ENCODE measurements around the gene CAMTA1. TPM values are rescaled to one million over a fixed set of nuclear protein-coding genes. Genes with fewer than 3 reads are reported as not detected.

The CAMTA1 gene
- total RNA-seq, 1 experiment from 2014 or later: 118 TPM

DNA sequence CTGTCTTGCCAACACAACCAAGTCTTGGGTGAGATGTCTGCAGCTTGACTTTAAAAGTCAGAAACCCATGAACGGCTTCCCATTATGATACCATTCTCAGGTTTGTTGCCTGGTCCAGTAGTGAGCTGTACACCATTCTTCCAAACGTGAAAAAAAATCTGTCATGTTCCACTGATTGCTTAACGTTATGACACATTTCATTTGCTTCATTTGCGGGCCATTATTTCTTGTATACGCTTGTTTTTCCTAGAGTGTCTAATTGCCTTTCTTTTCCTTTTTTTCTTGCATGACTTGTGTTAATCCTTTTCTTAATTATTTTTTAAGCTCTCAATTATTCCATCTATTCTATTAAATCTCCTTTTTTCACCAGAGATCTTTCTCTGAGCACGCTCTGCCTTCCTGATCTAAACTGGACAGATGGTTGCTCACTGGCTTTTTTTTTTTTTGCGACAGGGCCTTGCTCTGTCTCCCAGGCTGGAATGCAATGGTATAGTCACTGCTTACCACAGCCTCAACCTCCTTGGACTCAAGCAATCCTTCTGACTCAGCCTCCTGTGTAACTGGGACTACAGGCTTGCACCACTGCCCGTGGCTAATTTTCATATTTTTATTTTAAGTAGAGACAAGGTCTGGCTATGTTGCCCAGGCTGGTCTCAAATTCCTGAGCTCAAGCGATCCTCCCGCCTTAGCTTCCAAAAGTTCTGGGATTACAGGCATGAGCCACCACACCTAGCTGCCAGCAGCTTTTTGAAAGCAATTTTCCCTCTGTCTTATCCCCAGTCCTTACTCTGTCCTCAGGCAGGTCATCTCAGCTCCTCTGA lies 31.7 kb upstream of the CAMTA1 start:
- H3K4me1 ChIP-seq (ENCODE audit: low read length): peaks cover 32% of the 10 kb centered on the region
- H3K36me3 ChIP-seq (ENCODE audit: insufficient read depth, low read length): no peaks in the 10 kb centered on the region
- no peaks in the 10 kb centered on the region for H3K79me2 ChIP-seq (ENCODE audit: low read length)
- H3K9me2 ChIP-seq (replicated peaks; ENCODE audit: insufficient read depth, low read length): no peaks in the 10 kb centered on the region
- H3K27me3 ChIP-seq (ENCODE audit: low read length): no peaks in the 10 kb centered on the region
- H3K9ac ChIP-seq (ENCODE audit: low read length): no peak overlapping the region
- no peak overlapping the region for H3K4me3 ChIP-seq (ENCODE audit: low read length)
- no peak overlapping the region for H3K27ac ChIP-seq (ENCODE audit: low read length)
- no peak for DNase-seq
- no peaks in the 10 kb centered on the region for H4K20me1 ChIP-seq (ENCODE audit: insufficient read depth, low read depth, low read length)
- no peak overlapping the region for H2AFZ ChIP-seq (ENCODE audit: low read length)
- H3K9me3 ChIP-seq (ENCODE audit: low read length): no peaks in the 10 kb centered on the region
- no peak overlapping the region for H3K4me2 ChIP-seq (ENCODE audit: low read depth, low read length, poor library complexity, severe bottlenecking)

DNA sequence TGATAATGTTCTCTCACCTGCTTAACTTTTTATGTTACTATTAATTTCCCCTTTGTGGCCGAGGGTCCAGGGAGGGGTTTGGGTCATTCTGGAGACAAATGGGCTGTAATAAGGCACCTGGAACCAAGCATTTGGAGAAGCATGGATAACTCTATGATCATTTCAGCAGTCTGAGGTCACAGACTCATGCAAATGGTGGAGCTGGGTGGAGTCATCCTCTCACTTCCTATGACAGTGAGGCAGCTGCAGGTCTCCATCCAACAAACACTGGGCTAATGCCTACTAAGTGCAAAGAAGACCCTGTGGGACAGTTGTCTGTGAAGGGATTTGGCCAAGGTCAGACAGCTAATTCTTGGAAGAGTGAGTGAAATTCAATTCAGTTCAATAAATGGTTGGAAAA lies 28.8 kb upstream of the CAMTA1 start:
- peak overlapping the region; percentile 33 for H3K4me2 ChIP-seq (ENCODE audit: low read depth, low read length, poor library complexity, severe bottlenecking)
- H3K4me1 ChIP-seq (ENCODE audit: low read length): peaks cover 19% of the 10 kb centered on the region
- no peaks in the 10 kb centered on the region for H3K9me3 ChIP-seq (ENCODE audit: low read length)
- H3K27me3 ChIP-seq (ENCODE audit: low read length): no peaks in the 10 kb centered on the region
- no peaks in the 10 kb centered on the region for H3K36me3 ChIP-seq (ENCODE audit: insufficient read depth, low read length)
- peak; percentile 57 for DNase-seq
- no peak overlapping the region for H3K9ac ChIP-seq (ENCODE audit: low read length)
- no peaks in the 10 kb centered on the region for H3K79me2 ChIP-seq (ENCODE audit: low read length)
- H3K27ac ChIP-seq (ENCODE audit: low read length): no peak overlapping the region
- H3K4me3 ChIP-seq (ENCODE audit: low read length): no peak overlapping the region
- peak overlapping the region; percentile 51; the same call in 1 of the 2 replicates for H2AFZ ChIP-seq (ENCODE audit: low read length)
- no peaks in the 10 kb centered on the region for H3K9me2 ChIP-seq (replicated peaks; ENCODE audit: insufficient read depth, low read length)
- H4K20me1 ChIP-seq (ENCODE audit: insufficient read depth, low read depth, low read length): no peaks in the 10 kb centered on the region

DNA sequence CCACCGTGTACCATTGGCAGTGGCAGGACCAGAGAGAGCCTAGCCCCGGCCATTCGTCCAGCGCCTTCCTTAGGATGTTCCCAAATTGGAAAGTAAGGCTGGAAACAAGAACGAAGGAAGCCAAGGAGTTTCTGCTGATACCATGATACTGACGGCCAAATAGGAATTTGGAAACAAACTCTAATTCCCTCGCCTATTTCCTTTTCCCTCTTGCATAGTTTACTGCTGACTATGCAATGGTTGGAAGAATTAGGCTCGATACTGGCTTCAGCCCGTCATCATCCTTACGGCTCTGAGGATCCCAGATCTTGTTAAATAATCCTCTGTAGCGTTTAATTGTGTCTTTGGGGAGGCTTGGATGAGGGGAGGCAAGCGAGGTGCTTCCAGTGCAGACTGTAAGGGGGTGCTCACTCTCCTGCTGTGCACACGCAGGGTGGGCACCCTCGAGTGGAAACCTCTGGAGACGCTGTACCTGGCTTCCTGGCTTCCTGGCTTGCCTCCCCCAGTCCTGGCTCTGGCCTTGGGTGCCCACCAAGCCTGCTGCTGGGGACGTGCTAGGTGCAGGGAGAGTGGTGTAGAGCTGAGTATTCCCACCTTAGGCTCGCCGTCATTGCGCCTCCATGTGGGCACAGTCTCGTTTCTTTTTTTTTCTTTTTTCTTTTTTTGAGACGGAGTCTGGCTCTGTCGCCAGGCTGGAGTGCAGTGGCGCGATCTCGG lies 27.4 kb upstream of the CAMTA1 start:
- H3K4me2 ChIP-seq (ENCODE audit: low read depth, low read length, poor library complexity, severe bottlenecking): no peak overlapping the region
- H3K36me3 ChIP-seq (ENCODE audit: insufficient read depth, low read length): no peaks in the 10 kb centered on the region
- H3K27ac ChIP-seq (ENCODE audit: low read length): no peak overlapping the region
- H2AFZ ChIP-seq (ENCODE audit: low read length): no peak overlapping the region
- no peaks in the 10 kb centered on the region for H3K9me3 ChIP-seq (ENCODE audit: low read length)
- no peaks in the 10 kb centered on the region for H3K27me3 ChIP-seq (ENCODE audit: low read length)
- no peak for DNase-seq
- H3K4me1 ChIP-seq (ENCODE audit: low read length): peaks cover 19% of the 10 kb centered on the region
- no peaks in the 10 kb centered on the region for H3K9me2 ChIP-seq (replicated peaks; ENCODE audit: insufficient read depth, low read length)
- H3K79me2 ChIP-seq (ENCODE audit: low read length): no peaks in the 10 kb centered on the region
- H3K4me3 ChIP-seq (ENCODE audit: low read length): no peak overlapping the region
- H4K20me1 ChIP-seq (ENCODE audit: insufficient read depth, low read depth, low read length): no peaks in the 10 kb centered on the region
- H3K9ac ChIP-seq (ENCODE audit: low read length): no peak overlapping the region

DNA sequence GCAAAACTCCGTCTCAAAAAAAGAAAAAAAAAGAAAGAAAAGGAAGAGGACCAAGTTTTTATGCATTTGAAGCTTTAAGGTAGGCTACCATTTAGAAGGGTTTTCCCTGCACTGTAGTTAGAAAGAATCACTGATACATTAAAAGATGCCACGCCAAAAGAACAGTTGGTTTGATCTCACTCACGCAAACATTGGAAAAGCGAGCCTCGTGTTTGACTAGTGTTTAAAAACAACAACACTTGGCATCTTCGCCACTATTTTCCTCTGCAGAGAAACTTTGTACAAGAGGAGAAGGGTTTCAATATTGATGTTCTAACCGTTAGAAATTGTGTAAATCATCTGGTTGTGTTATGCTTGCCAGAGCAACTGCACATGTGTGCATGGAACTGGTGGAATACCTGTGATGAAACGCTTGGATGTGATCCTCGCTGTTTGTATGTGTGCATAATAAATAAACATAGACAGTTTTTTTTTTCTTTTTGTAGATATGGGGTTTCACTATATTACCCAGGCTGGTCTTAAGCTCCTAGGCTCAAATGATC lies 24.0 kb upstream of the CAMTA1 start:
- no peak for DNase-seq
- Histone ChIP-seq H3K27me3 (ENCODE audit: low read length) (no peaks in the 10 kb centered on the region), H3K9me2 (replicated peaks; ENCODE audit: insufficient read depth, low read length) (no peaks in the 10 kb centered on the region), H3K4me1 (ENCODE audit: low read length) (peaks cover 9% of the 10 kb centered on the region), H3K79me2 (ENCODE audit: low read length) (no peaks in the 10 kb centered on the region), H4K20me1 (ENCODE audit: insufficient read depth, low read depth, low read length) (no peaks in the 10 kb centered on the region), H3K27ac (ENCODE audit: low read length) (no peak overlapping the region), H2AFZ (ENCODE audit: low read length) (no peak overlapping the region), H3K36me3 (ENCODE audit: insufficient read depth, low read length) (no peaks in the 10 kb centered on the region), H3K9ac (ENCODE audit: low read length) (no peak overlapping the region), H3K9me3 (ENCODE audit: low read length) (no peaks in the 10 kb centered on the region), H3K4me2 (ENCODE audit: low read depth, low read length, poor library complexity, severe bottlenecking) (no peak overlapping the region), H3K4me3 (ENCODE audit: low read length) (no peak overlapping the region)

DNA sequence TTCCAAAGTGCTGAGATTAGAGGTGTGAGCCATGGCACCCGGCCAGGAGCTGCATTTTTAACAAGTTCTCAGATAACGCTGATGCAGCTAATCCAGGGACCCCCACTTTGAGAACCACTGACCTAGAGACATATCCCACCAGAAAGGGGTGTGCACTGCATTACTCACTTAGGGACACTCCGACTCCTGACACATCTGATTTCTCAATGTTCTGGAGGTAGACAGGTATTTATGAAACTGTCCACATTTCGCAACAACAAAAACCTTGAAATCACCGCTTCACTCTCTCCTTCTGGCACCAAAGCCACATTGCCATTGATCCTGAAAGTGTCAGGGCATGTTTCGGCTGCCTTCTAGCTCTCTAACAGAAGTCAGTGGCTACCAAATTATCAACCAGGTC lies 23.2 kb upstream of the CAMTA1 start:
- Histone ChIP-seq H3K9me2 (replicated peaks; ENCODE audit: insufficient read depth, low read length) (no peaks in the 10 kb centered on the region), H3K9me3 (ENCODE audit: low read length) (no peaks in the 10 kb centered on the region), H3K27me3 (ENCODE audit: low read length) (no peaks in the 10 kb centered on the region), H2AFZ (ENCODE audit: low read length) (no peak overlapping the region), H3K79me2 (ENCODE audit: low read length) (no peaks in the 10 kb centered on the region), H3K4me1 (ENCODE audit: low read length) (peaks cover 2% of the 10 kb centered on the region), H3K27ac (ENCODE audit: low read length) (no peak overlapping the region), H3K4me3 (ENCODE audit: low read length) (no peak overlapping the region), H3K9ac (ENCODE audit: low read length) (no peak overlapping the region), H3K36me3 (ENCODE audit: insufficient read depth, low read length) (no peaks in the 10 kb centered on the region), H3K4me2 (ENCODE audit: low read depth, low read length, poor library complexity, severe bottlenecking) (no peak overlapping the region), H4K20me1 (ENCODE audit: insufficient read depth, low read depth, low read length) (no peaks in the 10 kb centered on the region)
- no peak for DNase-seq

DNA sequence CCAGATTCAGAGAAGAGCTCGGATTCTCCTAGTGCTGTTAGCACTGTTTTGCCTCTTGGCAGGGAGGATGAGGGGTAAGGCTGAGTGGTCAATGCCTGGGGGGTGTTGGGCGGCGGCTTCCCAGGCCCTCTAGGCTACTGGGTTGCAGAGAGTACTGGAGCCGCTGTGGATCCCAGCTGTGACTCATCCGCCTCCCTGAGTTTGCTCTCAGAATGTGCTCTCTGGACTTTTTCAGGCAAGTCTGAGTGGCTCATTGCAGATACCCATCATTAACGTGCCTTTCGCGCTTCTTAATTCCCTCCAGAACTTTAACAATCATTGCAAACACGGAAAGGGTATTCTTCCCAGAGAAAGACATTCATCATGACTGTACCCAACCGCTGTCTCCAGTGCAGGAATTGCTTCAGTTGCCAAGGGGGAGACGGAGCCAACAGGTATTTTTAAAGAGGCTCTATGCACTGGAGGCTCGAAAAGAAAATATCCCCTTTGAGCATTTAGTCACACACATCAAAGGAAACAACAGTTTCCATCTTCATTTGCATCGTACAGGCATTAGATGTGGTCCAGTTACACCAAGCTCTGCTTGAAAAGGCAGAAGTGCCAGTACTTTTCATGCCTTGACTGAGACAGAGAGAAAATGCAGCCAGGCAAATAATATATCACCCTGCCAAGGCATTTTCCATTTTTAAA lies 14.4 kb upstream of the CAMTA1 start:
- no peak for DNase-seq
- Histone ChIP-seq H3K36me3 (ENCODE audit: insufficient read depth, low read length) (no peaks in the 10 kb centered on the region), H3K9ac (ENCODE audit: low read length) (peak overlapping the region; percentile 75), H3K27me3 (ENCODE audit: low read length) (no peaks in the 10 kb centered on the region), H3K4me2 (ENCODE audit: low read depth, low read length, poor library complexity, severe bottlenecking) (peak overlapping the region; percentile 69), H3K27ac (ENCODE audit: low read length) (peak overlapping the region; percentile 99), H3K4me1 (ENCODE audit: low read length) (peaks cover 66% of the 10 kb centered on the region), H3K79me2 (ENCODE audit: low read length) (no peaks in the 10 kb centered on the region; the same call in 1 of the 2 replicates), H3K4me3 (ENCODE audit: low read length) (peak overlapping the region; percentile 55), H3K9me2 (replicated peaks; ENCODE audit: insufficient read depth, low read length) (no peaks in the 10 kb centered on the region), H2AFZ (ENCODE audit: low read length) (peak overlapping the region; percentile 22; the same call in 1 of the 2 replicates), H3K9me3 (ENCODE audit: low read length) (no peaks in the 10 kb centered on the region), H4K20me1 (ENCODE audit: insufficient read depth, low read depth, low read length) (no peaks in the 10 kb centered on the region)

DNA sequence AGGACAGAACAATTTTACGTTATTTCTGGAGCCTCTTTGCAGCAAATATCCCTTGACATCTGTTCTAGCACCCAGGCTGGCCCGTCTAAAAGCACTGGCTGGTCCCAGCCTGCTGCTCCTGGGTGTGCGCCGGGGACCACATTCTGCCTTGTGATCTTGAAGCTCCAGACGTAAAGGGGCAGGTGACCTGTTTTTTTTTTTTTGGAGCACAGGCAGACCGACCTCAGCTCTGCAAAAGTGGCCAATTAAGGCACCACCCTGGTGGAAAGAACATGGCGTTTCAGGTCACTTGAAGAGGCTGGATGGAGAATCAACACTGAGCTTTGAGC lies 13.8 kb upstream of the CAMTA1 start:
- Histone ChIP-seq H3K79me2 (ENCODE audit: low read length) (no peaks in the 10 kb centered on the region; the same call in 1 of the 2 replicates), H3K4me2 (ENCODE audit: low read depth, low read length, poor library complexity, severe bottlenecking) (peak overlapping the region; percentile 69), H3K9me3 (ENCODE audit: low read length) (no peaks in the 10 kb centered on the region; the same call in 1 of the 2 replicates), H3K27me3 (ENCODE audit: low read length) (no peaks in the 10 kb centered on the region), H3K36me3 (ENCODE audit: insufficient read depth, low read length) (no peaks in the 10 kb centered on the region), H3K9me2 (replicated peaks; ENCODE audit: insufficient read depth, low read length) (no peaks in the 10 kb centered on the region), H3K4me1 (ENCODE audit: low read length) (peaks cover 66% of the 10 kb centered on the region), H4K20me1 (ENCODE audit: insufficient read depth, low read depth, low read length) (no peaks in the 10 kb centered on the region), H2AFZ (ENCODE audit: low read length) (peak overlapping the region; percentile 84), H3K9ac (ENCODE audit: low read length) (peak overlapping the region; percentile 75), H3K27ac (ENCODE audit: low read length) (peak overlapping the region; percentile 99), H3K4me3 (ENCODE audit: low read length) (peak overlapping the region; percentile 55)
- peak; percentile 94 for DNase-seq

DNA sequence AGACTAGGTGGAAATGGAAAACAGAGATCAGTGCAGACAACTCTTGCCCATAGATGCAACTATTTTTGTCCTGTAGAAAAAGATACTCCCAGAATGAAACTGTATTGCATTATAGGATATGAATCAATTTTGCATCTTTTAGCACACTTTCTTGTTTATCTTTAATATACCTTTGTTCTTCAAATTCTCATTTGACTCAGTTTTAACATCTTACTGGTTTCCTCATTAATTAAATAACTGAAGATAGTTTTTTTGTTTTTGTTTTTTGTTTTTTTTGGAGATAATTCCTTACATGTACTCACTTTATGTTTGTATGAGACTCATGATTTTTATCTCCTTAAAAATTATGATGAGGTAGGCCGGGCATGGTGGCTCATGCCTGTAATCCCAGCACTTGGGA lies 10.9 kb upstream of the CAMTA1 start:
- H3K27ac ChIP-seq (ENCODE audit: low read length): peak overlapping the region; percentile 99; the same call in 1 of the 2 replicates
- no peaks in the 10 kb centered on the region for H3K27me3 ChIP-seq (ENCODE audit: low read length)
- no peak overlapping the region for H2AFZ ChIP-seq (ENCODE audit: low read length)
- no peaks in the 10 kb centered on the region for H3K9me2 ChIP-seq (replicated peaks; ENCODE audit: insufficient read depth, low read length)
- peaks cover 72% of the 10 kb centered on the region for H3K4me1 ChIP-seq (ENCODE audit: low read length)
- DNase-seq: no peak
- no peaks in the 10 kb centered on the region; the same call in 1 of the 2 replicates for H3K9me3 ChIP-seq (ENCODE audit: low read length)
- no peak overlapping the region for H3K4me3 ChIP-seq (ENCODE audit: low read length)
- no peak overlapping the region for H3K9ac ChIP-seq (ENCODE audit: low read length)
- H3K36me3 ChIP-seq (ENCODE audit: insufficient read depth, low read length): no peaks in the 10 kb centered on the region
- H3K79me2 ChIP-seq (ENCODE audit: low read length): no peaks in the 10 kb centered on the region; the same call in 1 of the 2 replicates
- no peak overlapping the region for H3K4me2 ChIP-seq (ENCODE audit: low read depth, low read length, poor library complexity, severe bottlenecking)
- H4K20me1 ChIP-seq (ENCODE audit: insufficient read depth, low read depth, low read length): no peaks in the 10 kb centered on the region
